Chondrocyte (in vitro differentiated cells): ENCODE measurements around the gene CACNB4. TPM values are rescaled to one million over a fixed set of nuclear protein-coding genes. Genes with fewer than 3 reads are reported as not detected.
A peak's percentile ranks its signal among the peaks of the same experiment; 100 is the strongest.

Experiments
- DNase-seq: peaks from one replicate; pipeline ENCODE4 v3.0.0; 2021; ENCODE audit warnings: mixed read lengths, low spot score
- H3K27ac Mint-ChIP-seq: one replicate; pipeline ENCODE4 v1.8.0; 2021; ENCODE audit warnings: mild to moderate bottlenecking, moderate library complexity, mixed read lengths; ENCODE audit not compliant: unreplicated experiment
- H3K27me3 Mint-ChIP-seq: 2 replicates; pipeline ENCODE4 v1.8.0; 2021; ENCODE audit warnings: low read depth, mixed read lengths
- H3K36me3 Mint-ChIP-seq: 2 replicates; pipeline ENCODE4 v1.8.0; 2021; ENCODE audit warnings: low read depth, mixed read lengths
- H3K4me1 Mint-ChIP-seq: 2 replicates; pipeline ENCODE4 v1.8.0; 2021; ENCODE audit warnings: low read depth, mild to moderate bottlenecking, mixed read lengths
- H3K4me3 Mint-ChIP-seq: one replicate; pipeline ENCODE4 v1.8.0; 2021; ENCODE audit warnings: mild to moderate bottlenecking, moderate library complexity, mixed read lengths; ENCODE audit not compliant: unreplicated experiment
- H3K9me3 Mint-ChIP-seq: 2 replicates; pipeline ENCODE4 v1.8.0; 2021; ENCODE audit warnings: low read depth, mixed read lengths
- CTCF ChIP-seq: fragments of 200-600 bp; sonication (generic); IDR thresholded peaks from 2 replicates; pipeline ENCODE4 v1.5.0; 2021; ENCODE audit warnings: antibody characterized with exemption, mild to moderate bottlenecking, moderate library complexity
- total RNA-seq: library from RNA; stranded (reverse); gene quantifications from 3 replicates; pipeline ENCODE4 v1.2.1, GENCODE V29; 2021

CACNB4 gene
- total RNA-seq, 1 donor from 2014 or later: 2.1 TPM

- Mint-ChIP-seq H3K4me1 (peaks cover 15% of the 10 kb centered on the region), H3K4me3 (no peak overlapping the region), H3K27me3 (peaks cover 11% of the 10 kb centered on the region), H3K36me3 (no peaks in the 10 kb centered on the region), H3K9me3 (no peaks in the 10 kb centered on the region), H3K27ac (no peak overlapping the region)
- TF ChIP-seq CTCF: no peak
- no peak for DNase-seq
Observed at GRCh38 chr2:152103271-152103670, 4.4 kb upstream of the CACNB4 start.

GRCh38 chr2:152100961-152101360, 2.1 kb upstream of the CACNB4 start:
- DNase-seq: no peak
- Mint-ChIP-seq H3K36me3 (no peaks in the 10 kb centered on the region), H3K4me1 (peaks cover 19% of the 10 kb centered on the region), H3K9me3 (no peaks in the 10 kb centered on the region), H3K27me3 (peaks cover 11% of the 10 kb centered on the region), H3K27ac (no peak overlapping the region), H3K4me3 (no peak overlapping the region)
- TF ChIP-seq CTCF: no peak

- peaks cover 16% of the 10 kb centered on the region for H3K27me3 Mint-ChIP-seq
- H3K4me3 Mint-ChIP-seq: peak overlapping the region; percentile 77
- H3K27ac Mint-ChIP-seq: peak overlapping the region; percentile 3
- H3K4me1 Mint-ChIP-seq: peaks cover 19% of the 10 kb centered on the region
- H3K9me3 Mint-ChIP-seq: no peaks in the 10 kb centered on the region
- H3K36me3 Mint-ChIP-seq: no peaks in the 10 kb centered on the region
- no peak for DNase-seq
- no peak for TF ChIP-seq CTCF
Observed at GRCh38 chr2:152099367-152100050, 665 bp upstream of the CACNB4 start.

- no peak for TF ChIP-seq CTCF
- peak overlapping the region; percentile 49 for H3K27ac Mint-ChIP-seq
- DNase-seq: no peak
- peaks cover 19% of the 10 kb centered on the region for H3K4me1 Mint-ChIP-seq
- peaks cover 18% of the 10 kb centered on the region for H3K27me3 Mint-ChIP-seq
- no peaks in the 10 kb centered on the region for H3K36me3 Mint-ChIP-seq
- H3K9me3 Mint-ChIP-seq: no peaks in the 10 kb centered on the region
- H3K4me3 Mint-ChIP-seq: peak overlapping the region; percentile 77
Observed at GRCh38 chr2:152097801-152098495, 896 bp downstream of the CACNB4 start.

GRCh38 chr2:152097290-152097800, 1.5 kb downstream of the CACNB4 start:
- no peak for TF ChIP-seq CTCF

More at GRCh38 chr2:152097290-152097800, 1.5 kb downstream of the CACNB4 start:
- Mint-ChIP-seq H3K9me3 (no peaks in the 10 kb centered on the region), H3K36me3 (no peaks in the 10 kb centered on the region), H3K27me3 (peaks cover 18% of the 10 kb centered on the region), H3K27ac (no peak overlapping the region), H3K4me1 (peaks cover 19% of the 10 kb centered on the region), H3K4me3 (peak overlapping the region; percentile 77)
- DNase-seq: no peak
